Gastrocnemius medialis (tissue), 4 donors: ENCODE data around the gene KDM5B. TPM values are rescaled to one million over a fixed set of nuclear protein-coding genes. Genes with fewer than 3 reads are reported as not detected.

Experiments
- ATAC-seq, 2 donors: fragments of 150-250 bp; one replicate each; pipeline ENCODE4 v1.9.1; 2016
- DNase-seq, 2 donors: peaks; one replicate each; pipeline ENCODE4 v3.0.0-alpha.2; 2019
- H3K27ac ChIP-seq, 4 donors: fragments of 200-600 bp; sonication (generic); 1 replicate in 1 of 4; 2 replicates in 3 of 4; pipeline ENCODE4 v1.5.1; 2016 to 2018; ENCODE audit warnings: mild to moderate bottlenecking in 2 of 4, moderate library complexity in 1 of 4
- H3K27me3 ChIP-seq, 3 donors: fragments of 200-600 bp; sonication (generic) in 2 of 3; 1 replicate in 1 of 3; 2 replicates in 2 of 3; pipeline versions ENCODE4 v1.5.1 to v1.6.0; 2016 to 2019; ENCODE audit warnings: mild to moderate bottlenecking in 1 of 3, moderate library complexity in 1 of 3
- H3K36me3 ChIP-seq, 2 donors: fragments of 200-600 bp; sonication (generic) in 1 of 2; one replicate each; pipeline ENCODE4 v1.5.1; 2017 to 2018
- H3K4me1 ChIP-seq, 2 donors: fragments of 200-600 bp; sonication (generic) in 1 of 2; one replicate each; pipeline ENCODE4 v1.5.1; 2016 to 2017; ENCODE audit warnings: mild to moderate bottlenecking in 2 of 2
- H3K4me3 ChIP-seq, 4 donors: fragments of 200-600 bp; sonication (generic) in 3 of 4; 1 replicate in 1 of 4; 2 replicates in 3 of 4; pipeline ENCODE4 v1.5.1; 2016 to 2019; ENCODE audit warnings: mild to moderate bottlenecking in 2 of 4
- H3K9me3 ChIP-seq, 3 donors: fragments of 200-600 bp; sonication (generic) in 2 of 3; 1 replicate in 1 of 3; 2 replicates in 2 of 3; pipeline ENCODE4 v1.5.1; 2016 to 2019
- CTCF ChIP-seq, 5 experiments: fragments of 450-650 bp in 3 of 5; fragments of 200-600 bp in 2 of 5; sonication (generic) in 2 of 5; IDR thresholded peaks in 4 of 5; conservative IDR thresholded peaks in 1 of 5; 1 replicate in 4 of 5; 2 replicates in 1 of 5; pipeline ENCODE4 v1.5.1; 2016 to 2019; ENCODE audit warnings: antibody characterized with exemption in 5 of 5, mild to moderate bottlenecking in 3 of 5, moderate library complexity in 3 of 5
- POLR2A ChIP-seq, 2 donors: fragments of 450-650 bp; IDR thresholded peaks; one replicate each; pipeline ENCODE4 v1.6.1; 2017; ENCODE audit warnings: antibody characterized with exemption in 2 of 2, mild to moderate bottlenecking in 2 of 2, moderate library complexity in 2 of 2
- in situ Hi-C, 4 donors: fragments of 200-750 bp; cut with MboI; loops; one replicate each; pipeline versions ENCODE4 v1.15.0 to v1.8.0; 2017; ENCODE audit warnings: low sequenced_read_pairs in 4 of 4
- intact Hi-C: fragments of 100-400 bp; cut with DNase I; formaldehyde crosslinking; loops from one replicate; pipeline ENCODE4 v1.15.1; 2023; ENCODE audit warnings: low total_unique reads
- total RNA-seq, 4 donors: library from RNA; depleted of rRNA; stranded (reverse); fragments of >200 nt; gene quantifications; one replicate each; pipeline versions ENCODE4 v1.1.0 to v1.2.3, GENCODE V29; 2016

KDM5B gene
- total RNA-seq, 4 donors from 2014 or later = 10.7 to 17.1 (median 13.7) TPM

- ATAC-seq (no peak), DNase-seq (no peak)
- Histone ChIP-seq H3K27ac (no peak overlapping the region), H3K4me1 (no peaks in the 10 kb centered on the region), H3K36me3 (no peaks in the 10 kb centered on the region), H3K9me3 (no peaks in the 10 kb centered on the region), H3K27me3 (peaks cover 3 to 21% (median 12%) of the 10 kb centered on the region in 3 donors), H3K4me3 (no peak overlapping the region)
- in situ Hi-C loops (no loop called here), intact Hi-C loops (no loop called here)
- TF ChIP-seq CTCF (IDR thresholded peaks at IDR 0.05 in 4 of 5, conservative IDR thresholded peaks at IDR 0.05 in 1 of 5) (no peak), POLR2A (IDR thresholded peaks at IDR 0.05) (no peak)
Measured at GRCh38 chr1:202679406-202680177, 128.6 kb downstream of the KDM5B start.

GRCh38 chr1:202677433-202677832 lies 130.8 kb downstream of the KDM5B start:
- Histone ChIP-seq H3K4me1 (no peaks in the 10 kb centered on the region), H3K36me3 (no peaks in the 10 kb centered on the region), H3K4me3 (no peak overlapping the region), H3K27me3 (peaks cover 0 to 19% (median 3%) of the 10 kb centered on the region in 3 donors), H3K27ac (no peak overlapping the region), H3K9me3 (no peaks in the 10 kb centered on the region)
- TF ChIP-seq POLR2A (IDR thresholded peaks at IDR 0.05) (no peak), CTCF (IDR thresholded peaks at IDR 0.05 in 4 of 5, conservative IDR thresholded peaks at IDR 0.05 in 1 of 5) (no peak)
- in situ Hi-C loops (no loop called here), intact Hi-C loops (no loop called here)
- ATAC-seq = no peak
- DNase-seq = no peak

Other genes with a start within 250 kb of the KDM5B start
- gene SYT2, start 98.0 kb downstream of the KDM5B start, total RNA-seq = not detected
- gene PCAT6, start 2.5 kb upstream of the KDM5B start, total RNA-seq = 1 to 10 TPM in 1 of 4 donors, not detected in 3; 4.3 TPM
- 1 to 10 TPM; 2.6 to 9.2 (median 3.9) TPM for gene RABIF, start 80.7 kb upstream of the KDM5B start, total RNA-seq
- gene KLHL12, start 118.8 kb upstream of the KDM5B start, total RNA-seq = 10 to 100 TPM; 12.1 to 24.0 (median 12.6) TPM
- 100 to 1,000 TPM; 103 to 133 (median 119) TPM for gene ADIPOR1, start 149.9 kb upstream of the KDM5B start, total RNA-seq
- 100 to 1,000 TPM; 349 to 677 (median 419) TPM for gene CYB5R1, start 158.8 kb upstream of the KDM5B start, total RNA-seq
- 10 to 100 TPM; 28.7 to 41.4 (median 30.6) TPM for gene TMEM183A, start 199.0 kb upstream of the KDM5B start, total RNA-seq
- gene PPFIA4, start 218.1 kb upstream of the KDM5B start, total RNA-seq = 10 to 100 TPM in 3 of 4 donors, 1 to 10 TPM in 1; 8.4 to 45.5 (median 33.1) TPM